ENCODE measurements around the gene CD83. TPM values are rescaled to one million over a fixed set of nuclear protein-coding genes. Genes with fewer than 3 reads are reported as not detected.

The CD83 gene
- total RNA-seq, 1 donor from 2014 or later: 0.11 TPM

DNA sequence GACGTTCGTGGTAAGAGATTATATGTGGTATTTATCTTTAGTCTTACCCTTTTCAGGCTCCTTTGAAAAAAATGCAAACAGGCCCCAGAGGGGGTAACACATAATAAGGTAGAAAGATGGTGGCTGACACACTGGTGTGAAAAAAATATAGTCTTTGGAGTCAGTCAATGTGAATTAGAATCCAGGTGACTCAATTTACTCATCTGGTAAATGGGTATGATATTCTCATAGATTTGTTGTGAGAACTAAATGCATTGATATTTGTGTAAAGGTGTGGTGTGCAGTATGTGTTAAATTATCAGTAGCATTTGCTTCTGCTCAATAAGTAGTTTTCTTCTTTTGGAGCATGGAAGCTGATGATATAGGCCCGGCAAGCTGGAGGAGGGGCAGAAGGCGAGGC, 25.7 kb downstream of the CD83 start:
- Histone ChIP-seq H3K9me3 (no peaks in the 10 kb centered on the region), H3K27me3 (no peaks in the 10 kb centered on the region), H3K4me1 (no peaks in the 10 kb centered on the region), H3K36me3 (no peaks in the 10 kb centered on the region), H3K4me3 (no peak overlapping the region), H3K27ac (no peak overlapping the region)
- intact Hi-C loops (cut with DNase I): no loop called here
- no peak for TF ChIP-seq CTCF (IDR thresholded peaks at IDR 0.05)
- DNase-seq (ENCODE audit: low spot score in 2 of 2): no peak

DNA sequence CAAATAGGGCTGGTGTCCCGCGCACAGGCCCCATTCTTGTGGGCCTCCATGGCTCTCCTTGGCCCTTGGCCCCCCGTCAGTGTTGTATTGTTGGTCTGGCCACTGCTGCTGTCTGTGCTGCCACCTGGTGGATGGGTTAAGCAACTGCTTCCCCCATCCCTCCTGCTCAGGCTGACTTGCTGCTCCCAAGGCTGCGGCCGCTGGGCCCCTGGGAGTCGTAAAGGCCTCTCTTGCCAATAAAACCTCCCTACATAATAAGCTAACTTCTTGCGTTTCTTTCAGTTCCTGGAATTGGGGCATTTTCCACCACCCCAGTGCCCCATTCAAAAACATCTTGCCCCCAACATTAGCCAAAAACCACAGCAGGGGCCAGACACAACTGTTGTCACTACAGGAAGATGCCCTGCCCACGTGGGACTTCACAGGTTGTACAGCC, 27.1 kb downstream of the CD83 start:
- intact Hi-C loops (cut with DNase I): loop anchor here (2.0 kb wide), 1 partner anchor 236 kb away; no protein-coding TSS in a partner anchor
- DNase-seq (ENCODE audit: low spot score in 2 of 2): peak in 1 of 2 donors; percentile 19
- H3K9me3 ChIP-seq: no peaks in the 10 kb centered on the region

GRCh38 chr6:14146506-14147096, 29.0 kb downstream of the CD83 start:
- no peak overlapping the region for H3K27ac ChIP-seq
- no peaks in the 10 kb centered on the region for H3K27me3 ChIP-seq
- no peaks in the 10 kb centered on the region for H3K9me3 ChIP-seq
- intact Hi-C loops (cut with DNase I): no loop called here
- no peak for TF ChIP-seq CTCF (IDR thresholded peaks at IDR 0.05)
- no peak for DNase-seq (ENCODE audit: low spot score in 2 of 2)
- no peak overlapping the region for H3K4me3 ChIP-seq
- no peaks in the 10 kb centered on the region for H3K36me3 ChIP-seq
- no peaks in the 10 kb centered on the region for H3K4me1 ChIP-seq

More for the DNA sequence above, 27.1 kb downstream of the CD83 start:
- no peaks in the 10 kb centered on the region for H3K4me1 ChIP-seq
- no peak overlapping the region for H3K4me3 ChIP-seq
- H3K36me3 ChIP-seq: no peaks in the 10 kb centered on the region
- no peaks in the 10 kb centered on the region for H3K27me3 ChIP-seq
- H3K27ac ChIP-seq: no peak overlapping the region
- TF ChIP-seq CTCF (IDR thresholded peaks at IDR 0.05): peak; percentile 67 to 86 (median 84)

- H3K9me3 ChIP-seq: no peaks in the 10 kb centered on the region
- H3K36me3 ChIP-seq: no peaks in the 10 kb centered on the region
- no peaks in the 10 kb centered on the region for H3K4me1 ChIP-seq
- no peak for TF ChIP-seq CTCF (IDR thresholded peaks at IDR 0.05)
- no peak overlapping the region for H3K27ac ChIP-seq
- intact Hi-C loops (cut with DNase I): no loop called here
- H3K4me3 ChIP-seq: no peak overlapping the region
- DNase-seq (ENCODE audit: low spot score in 2 of 2): no peak
- H3K27me3 ChIP-seq: no peaks in the 10 kb centered on the region
These were observed 30.3 kb downstream of the CD83 start for GRCh38 chr6:14147891-14148290.

DNA sequence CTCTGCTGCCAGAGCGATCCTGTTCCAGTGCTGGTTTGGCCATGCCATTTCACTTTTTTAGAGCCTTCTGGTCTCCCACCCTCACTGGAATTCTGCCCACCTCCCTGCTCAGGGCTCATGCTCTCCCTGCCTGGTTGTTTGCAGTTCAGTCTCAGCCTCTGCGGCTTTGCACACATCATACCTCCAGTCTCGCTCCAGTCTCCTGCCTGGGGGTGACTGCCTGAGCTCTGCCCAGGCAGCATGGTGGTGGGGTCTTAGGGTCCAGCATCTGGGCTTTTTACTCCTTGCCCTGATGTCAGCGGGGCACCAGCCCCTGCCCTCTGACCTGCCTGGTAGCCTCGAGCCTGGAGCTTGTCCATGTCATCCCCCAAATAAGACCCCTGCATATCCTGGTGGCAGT, 30.9 kb downstream of the CD83 start:
- TF ChIP-seq CTCF (IDR thresholded peaks at IDR 0.05): no peak
- H3K9me3 ChIP-seq: no peaks in the 10 kb centered on the region
- intact Hi-C loops (cut with DNase I): no loop called here
- H3K27me3 ChIP-seq: no peaks in the 10 kb centered on the region
- no peak overlapping the region for H3K27ac ChIP-seq
- no peak for DNase-seq (ENCODE audit: low spot score in 2 of 2)
- H3K36me3 ChIP-seq: no peaks in the 10 kb centered on the region
- no peaks in the 10 kb centered on the region for H3K4me1 ChIP-seq
- H3K4me3 ChIP-seq: no peak overlapping the region

Measured in ascending aorta (tissue), 2 donors.